Stimulated activated CD8-positive, alpha-beta memory T cell treated with anti-CD3 and anti-CD28 coated beads, Interleukin-12 subunit alpha, Interleukin-12 subunit beta, amount 100 ng/mL, for 1 hour (primary cell): ENCODE results near the gene APC2.

Experiments used
- DNase-seq: peaks from one replicate; pipeline ENCODE4 v3.0.0-alpha.2; 2020; ENCODE audit warnings: low read depth

APC2 gene

DNA sequence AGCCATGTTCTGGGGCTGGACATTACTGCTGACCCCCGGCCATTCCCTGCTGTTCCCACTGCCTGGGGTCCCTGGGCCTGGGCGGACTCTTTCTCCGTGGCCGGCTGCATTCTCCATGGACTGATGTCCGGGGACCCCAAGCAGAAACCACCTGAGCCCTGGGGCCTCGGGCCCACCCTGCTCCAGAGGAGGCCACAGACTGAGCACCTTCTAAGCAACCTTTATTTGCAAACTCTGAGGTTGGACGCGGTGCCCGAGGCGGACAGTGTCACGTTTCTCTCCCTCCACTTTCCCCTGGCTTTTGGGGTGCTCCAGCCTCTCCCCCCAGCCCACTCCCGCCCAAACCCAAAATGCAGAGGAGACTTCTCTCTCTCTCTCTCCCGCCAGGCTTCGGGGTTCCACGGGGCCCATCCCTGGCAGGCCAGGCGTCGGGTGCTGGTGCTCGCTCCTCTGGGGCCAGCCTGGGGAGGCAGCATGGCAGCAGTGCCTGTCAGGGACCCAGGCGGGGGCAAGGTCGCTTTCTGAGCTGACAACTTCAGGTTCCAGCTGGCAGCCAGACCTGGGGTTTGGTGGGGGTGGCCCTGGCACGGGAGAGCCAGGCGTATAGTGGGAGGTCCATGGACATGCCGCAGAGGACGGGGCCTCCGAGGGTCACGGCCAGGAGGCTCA lies 31.4 kb downstream of the APC2 start:
- DNase-seq: no peak

DNA sequence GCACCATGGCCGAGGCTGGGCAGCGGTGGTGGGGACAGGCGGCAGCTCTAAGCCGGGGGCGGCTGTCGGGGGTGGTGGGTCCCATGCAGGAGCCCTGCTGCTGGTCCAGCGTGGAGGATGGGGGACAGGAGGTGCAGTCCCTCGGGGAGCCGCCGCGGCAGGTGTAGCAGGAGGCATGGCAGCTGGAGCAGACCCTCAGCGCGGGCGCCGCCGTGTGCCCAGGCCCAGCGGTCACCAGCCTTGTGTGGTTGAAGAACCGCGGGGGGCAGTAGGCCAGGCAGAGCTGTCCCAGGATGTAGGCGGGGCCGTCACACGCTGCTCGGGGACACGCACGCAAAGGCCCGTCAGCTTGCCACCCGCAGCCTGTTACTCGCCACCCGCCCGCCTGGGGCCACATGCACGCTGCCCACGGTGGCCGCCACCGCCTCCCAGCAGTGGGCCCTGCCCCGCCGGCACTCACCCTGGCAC lies 32.0 kb downstream of the APC2 start:
- DNase-seq: no peak

DNA sequence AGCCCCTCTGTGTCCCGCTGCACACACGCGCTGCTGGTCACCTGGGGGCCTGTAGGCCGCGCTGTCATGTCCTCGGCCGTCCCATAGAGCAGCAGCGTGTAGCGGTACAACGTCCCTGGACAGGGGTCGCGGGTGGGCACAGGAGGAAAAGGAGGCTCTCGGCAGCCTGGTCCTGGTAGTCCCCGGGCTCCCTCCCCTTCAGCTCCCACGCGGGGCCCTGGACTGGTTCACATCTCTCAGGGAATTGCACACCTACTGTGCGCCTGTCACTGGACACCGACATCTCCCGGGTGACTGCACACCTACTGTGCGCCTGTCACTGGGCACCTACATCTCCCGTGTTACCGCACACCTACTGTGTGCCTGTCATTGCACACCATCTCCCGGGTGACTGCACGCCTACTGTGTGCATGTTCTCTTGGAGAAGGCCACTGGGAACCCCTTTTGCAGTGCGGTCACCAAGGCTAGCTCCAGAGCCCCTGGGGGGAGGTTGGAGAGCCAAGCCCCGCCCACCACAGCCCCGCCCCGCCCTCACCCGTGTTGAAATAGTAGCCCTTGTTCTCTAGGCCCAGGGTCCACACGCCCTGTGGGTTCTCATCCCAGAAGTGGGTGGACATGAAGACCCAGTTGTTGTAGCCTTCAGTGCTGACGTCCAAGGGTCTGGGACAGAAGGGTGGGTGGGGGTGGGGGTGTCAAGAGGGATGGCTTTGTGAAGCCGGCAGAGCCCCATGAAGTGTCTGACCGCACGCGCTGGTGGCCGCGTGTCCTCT lies 32.6 kb downstream of the APC2 start:
- no peak for DNase-seq

DNA sequence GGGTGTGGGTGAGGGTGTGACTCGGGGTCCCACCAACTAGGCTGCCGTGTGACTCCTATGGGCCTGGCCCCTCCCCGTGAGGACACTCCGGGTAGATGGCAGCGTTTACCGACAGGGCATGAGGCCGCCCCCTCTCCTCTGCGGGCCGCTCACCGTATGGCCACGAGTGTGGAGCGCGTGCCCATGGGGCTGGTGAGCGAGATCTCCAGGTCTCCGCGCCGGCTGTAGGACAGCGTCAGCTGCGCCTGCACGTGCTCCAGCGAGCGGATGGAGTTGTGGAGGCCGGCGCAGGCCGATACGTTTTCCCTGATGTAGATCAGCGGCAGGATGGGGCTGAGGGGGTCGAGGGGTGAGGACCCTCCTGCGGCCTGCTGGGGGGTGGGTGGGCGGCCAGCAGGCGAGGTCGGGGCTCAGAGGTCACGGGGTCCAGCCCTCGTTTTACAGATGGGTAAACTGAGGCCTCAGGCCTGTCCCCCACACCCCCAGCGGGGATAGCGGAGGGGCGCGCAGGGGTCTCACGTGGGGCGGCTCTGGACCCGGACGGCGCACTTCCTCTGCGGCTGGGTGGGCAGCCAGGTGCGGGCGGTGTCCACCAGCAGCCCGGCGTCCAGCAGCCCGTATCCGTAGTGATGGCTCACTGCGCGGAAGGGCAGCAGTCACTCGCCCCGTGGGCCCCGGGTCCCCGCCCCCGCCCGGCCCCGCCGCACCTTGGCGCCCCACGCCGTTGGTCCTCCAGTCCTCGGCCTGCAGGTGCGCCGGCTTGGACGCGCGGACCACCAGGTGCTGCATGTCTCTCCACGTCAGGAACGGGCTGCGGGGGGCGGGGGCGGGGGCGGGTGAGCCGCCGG lies 33.4 kb downstream of the APC2 start:
- DNase-seq: no peak

DNA sequence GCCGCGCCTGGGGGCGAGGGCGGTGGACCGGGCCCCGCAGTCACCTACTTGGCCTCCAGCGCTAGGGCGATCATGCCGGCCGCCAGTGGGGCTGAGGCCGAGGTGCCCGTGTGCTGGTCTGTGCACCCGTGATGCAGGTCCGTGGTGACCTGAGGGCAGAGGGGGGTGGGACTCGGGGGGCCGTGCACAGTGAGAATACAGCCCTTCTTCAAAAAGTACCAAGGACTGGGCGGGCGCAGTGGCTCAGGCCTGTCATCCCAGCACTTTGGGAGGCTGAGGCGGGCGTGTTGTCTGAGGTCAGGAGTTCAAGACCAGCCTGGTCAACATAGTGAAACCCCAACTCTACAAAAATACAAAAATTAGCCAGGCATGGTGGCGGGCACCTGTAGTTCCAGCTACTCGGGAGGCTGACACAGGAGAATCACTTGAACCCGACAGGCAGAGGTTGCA lies 34.1 kb downstream of the APC2 start:
- no peak for DNase-seq

DNA sequence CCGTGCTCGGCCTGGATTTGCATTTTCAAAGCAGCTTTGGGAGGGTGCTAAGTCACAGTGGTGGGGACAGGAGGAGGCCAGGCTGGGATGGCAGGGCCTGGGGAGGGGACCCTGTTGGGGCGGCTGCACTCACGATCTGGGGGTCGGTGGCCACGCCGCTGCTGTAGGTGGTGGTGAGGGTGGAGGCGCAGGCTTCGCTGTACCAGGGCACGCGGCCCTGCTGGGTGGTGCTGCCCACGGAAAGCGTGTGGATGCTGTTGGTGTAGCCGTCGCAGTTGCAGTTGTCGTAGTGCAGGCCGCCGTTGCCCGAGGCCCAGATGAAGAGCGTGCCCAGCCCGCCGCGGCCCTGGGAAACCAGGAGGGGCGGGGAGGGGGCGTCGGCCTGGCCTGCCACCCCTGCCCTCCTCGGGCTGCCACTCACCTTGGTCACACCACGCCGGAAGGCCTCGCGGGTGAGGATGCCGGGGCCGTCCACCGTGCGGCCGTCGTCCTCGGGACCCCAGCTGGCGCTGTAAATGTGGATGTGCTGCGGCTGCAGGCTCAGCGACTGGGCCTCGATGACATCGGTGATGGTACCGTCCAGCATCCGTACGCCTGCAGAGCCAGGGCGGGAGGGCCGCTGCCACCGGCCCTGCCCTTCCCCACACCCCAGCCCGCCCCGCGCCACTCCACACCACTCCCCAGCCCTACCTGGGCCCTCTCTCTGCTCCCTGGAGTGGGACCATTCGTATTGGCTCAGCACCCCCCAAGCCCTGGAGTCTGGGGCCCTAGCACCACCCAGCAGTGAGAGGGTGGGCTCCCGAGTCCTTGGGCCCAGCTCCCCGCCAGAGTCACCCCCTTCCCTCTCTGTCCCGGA lies 37.0 kb downstream of the APC2 start:
- DNase-seq: no peak

DNA sequence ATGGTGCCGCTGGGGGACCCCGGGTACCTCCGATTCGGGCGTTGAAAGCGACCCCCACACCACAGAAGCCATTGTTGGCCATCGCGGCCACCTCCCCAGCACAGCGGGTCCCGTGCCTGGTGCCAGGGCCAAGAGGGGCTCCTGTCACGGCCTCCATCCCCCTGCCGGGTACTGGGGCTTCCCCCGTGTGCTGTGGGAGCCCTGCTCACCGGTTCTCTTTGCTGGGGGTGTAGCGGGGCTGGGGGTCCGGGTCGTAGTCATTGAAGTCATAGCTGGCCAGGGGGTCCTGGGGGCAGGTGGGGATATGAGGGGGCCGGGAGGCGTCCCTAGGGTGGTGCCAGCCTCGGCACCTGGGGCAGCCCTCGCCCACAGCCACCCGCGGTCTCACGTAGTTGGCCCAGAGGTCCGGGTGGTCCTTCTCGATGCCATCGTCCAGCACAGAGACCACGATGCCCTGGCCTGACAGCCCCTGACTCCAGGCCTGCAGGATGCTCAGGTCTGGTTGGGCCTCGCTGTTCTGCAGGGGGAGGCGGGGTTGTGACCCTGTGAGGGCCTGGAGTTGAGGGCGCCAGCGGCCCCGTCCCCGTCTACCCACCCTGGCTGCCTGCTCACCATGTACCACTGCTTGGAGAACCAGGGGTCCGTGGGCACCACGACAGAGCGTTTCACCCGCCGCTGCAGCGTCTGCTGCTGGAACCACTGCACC lies 37.8 kb downstream of the APC2 start:
- DNase-seq: no peak

DNA sequence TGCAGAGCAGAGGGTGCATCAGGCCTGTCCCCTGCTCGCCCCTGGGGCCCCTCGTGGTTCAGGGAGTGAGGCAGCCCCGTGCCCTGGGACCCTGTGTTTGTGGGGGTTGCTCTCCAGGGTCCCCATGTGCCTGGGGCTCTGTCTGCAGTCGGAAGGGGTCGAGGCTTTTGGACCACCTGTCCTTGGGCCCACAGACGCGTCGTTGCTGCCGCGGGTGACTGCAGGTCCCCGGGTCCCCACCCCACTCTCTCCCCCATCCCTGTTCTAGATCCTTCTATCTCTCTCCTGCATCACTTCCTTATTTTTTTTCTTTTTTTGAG lies 38.3 kb downstream of the APC2 start:
- no peak for DNase-seq

DNA sequence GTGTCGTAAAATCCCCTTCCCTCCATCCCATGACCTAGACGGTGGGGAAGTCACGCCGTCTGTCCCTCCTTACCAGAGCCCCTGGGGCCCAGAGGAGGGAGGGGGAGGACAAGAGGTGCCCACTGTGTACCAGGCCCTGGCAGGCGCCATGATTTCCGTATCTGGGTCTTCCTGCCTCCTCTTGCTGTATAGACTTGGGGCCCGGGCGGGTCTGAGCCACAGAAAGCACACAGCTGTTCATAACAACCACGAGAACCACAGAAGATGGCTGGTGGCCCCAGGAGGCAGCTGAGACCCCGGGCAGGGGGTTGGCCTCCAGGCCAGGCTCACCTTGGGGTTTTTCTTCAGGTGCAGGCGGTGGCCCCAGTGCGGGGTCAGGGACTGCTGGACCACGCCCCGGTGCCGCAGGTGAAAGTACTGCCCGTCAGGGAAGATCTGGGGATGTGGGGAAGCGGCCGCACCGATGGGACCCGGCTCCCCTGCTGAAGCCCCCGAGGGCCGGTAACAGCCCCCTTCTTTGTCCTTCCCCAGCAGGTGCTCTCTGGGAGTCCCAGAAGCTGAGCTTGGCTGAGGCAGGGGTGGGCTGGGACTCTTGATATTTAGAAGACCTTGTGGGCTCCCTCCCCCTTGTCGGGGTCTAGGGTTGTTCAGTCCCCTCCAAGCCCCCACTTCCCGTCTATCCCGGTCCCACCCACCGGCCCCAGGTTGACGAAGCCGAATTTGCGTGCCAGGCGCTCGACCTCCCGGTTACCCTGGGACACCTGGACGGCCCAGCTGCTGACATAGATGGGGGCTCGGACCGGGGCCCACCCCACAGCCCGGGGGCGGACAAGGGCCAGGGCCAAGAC lies 39.8 kb downstream of the APC2 start:
- DNase-seq: no peak

DNA sequence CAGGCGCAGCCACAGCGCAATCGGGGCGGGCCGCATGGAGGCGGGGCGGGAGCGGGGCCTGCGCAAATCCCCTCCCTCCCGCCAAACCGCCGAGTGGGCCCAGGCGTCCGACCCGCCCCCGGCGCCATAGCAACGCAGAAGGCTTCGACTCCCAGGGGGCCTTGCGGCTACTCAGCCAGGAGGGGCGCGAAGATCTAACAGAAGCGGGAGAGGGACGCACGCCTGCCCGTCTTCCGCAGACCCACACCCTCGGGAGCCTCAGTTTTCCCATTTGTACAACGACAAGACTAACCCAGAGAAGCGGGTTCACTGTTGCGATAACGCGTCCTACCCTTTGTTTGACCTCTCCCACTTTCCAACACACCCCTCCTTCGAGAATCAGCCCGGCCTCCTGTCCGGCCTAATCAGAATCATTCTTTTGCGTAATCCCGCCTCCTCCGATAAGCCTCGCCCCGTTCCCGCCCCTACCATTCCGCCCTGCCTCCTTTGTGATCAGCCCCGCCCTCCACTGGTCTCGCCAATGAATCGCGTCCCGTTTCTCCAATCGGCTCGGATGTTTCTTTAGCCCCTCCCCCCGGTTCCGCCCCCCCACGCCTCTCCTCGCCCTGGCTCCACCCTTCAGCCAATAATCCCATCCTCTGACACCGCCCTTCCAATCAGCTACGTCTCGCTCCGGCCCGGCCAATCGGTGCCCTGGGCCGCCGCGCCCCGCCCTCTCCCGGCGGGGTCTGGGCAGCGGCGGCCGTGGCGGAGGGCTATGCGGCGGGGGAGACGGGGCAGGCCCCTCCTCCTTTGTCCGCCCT lies 40.6 kb downstream of the APC2 start, which contains the start of gene PCSK4:
Gene PCSK4 (minus strand): TSS at position 40 of the 803 bp plus-strand sequence. CDS start 4 bp downstream, at position 36.
- DNase-seq: peak; percentile 97

DNA sequence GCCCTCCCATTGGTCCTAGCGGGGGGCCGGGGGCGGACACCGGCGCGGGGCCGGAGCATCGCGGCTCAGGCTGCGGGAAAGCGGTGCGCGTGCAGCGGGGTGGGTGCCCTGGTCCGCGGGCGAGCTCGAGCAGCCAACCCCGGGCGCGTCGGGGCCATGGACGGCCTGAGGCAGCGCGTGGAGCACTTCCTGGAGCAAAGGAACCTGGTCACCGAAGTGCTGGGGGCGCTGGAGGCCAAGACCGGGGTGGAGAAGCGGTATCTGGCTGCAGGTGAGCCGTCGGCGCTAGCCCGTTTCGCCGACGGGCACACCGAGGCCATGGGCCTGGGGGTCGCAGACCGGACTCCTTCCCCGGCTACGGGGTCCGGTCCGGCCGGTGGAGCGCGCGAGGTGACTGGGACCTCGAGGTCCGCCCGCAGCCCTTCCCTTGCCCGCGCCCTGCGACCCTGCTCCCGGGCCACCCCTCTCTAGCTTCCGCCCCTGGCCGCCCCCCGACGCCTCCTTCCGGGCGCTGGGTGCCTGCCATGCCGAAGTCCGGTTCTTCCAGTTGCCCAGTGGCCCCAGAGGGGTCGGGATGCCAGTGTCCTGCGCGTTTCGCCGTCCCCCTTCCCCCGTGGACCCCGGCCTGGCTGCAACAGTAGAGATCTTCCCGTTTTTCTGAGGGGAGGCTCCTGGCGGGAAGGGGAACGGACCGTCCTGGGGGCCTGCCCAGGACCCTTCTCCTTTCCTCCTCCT lies 41.4 kb downstream of the APC2 start, which contains the start of gene REEP6:
Gene REEP6 (plus strand): TSS at position 68 of the 735 bp plus-strand sequence. CDS start 89 bp downstream, at position 157.
- DNase-seq: no peak

DNA sequence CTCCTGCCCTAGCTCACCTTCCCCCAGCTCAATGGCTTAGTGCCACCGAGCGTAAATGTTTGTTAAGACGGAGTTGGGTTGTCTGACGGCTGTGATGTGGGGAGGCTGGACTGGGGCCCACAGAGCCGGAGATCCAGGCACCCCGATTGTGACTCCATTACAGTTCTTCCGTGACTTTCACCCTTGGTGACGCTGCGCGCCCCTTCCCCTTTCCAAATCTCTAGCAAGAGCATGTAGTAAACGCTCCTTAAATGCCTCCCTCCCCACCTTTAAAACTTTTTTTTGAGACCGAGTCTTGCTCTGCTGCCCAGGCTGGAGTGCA lies 41.9 kb downstream of the APC2 start:
- DNase-seq: no peak

DNA sequence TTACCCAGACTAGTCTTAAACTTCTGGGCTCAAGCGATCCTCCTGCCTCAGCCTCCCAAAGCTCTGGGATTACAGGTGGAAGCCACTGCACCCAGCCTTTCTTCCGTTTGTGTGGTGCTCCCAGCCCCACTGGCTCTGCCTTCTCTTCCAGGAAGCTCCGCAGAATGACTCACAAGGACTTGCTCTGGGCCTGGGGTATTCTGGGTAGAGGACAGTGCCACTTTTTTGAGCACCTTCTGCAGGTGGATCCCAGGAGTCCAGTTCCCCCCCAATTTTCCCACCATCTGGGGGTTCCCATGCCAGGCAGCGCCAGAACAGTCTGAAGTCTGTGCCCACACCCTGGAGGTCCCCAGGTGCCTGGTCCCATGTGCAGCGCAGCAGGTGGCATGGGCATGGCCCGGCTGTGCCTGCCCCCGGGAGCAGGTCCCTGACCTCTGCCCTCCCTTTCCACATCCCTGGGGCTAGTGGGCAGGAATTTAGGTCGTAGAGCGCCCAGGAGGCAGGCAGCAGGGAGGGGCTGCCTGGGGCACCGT lies 42.6 kb downstream of the APC2 start:
- DNase-seq: no peak

DNA sequence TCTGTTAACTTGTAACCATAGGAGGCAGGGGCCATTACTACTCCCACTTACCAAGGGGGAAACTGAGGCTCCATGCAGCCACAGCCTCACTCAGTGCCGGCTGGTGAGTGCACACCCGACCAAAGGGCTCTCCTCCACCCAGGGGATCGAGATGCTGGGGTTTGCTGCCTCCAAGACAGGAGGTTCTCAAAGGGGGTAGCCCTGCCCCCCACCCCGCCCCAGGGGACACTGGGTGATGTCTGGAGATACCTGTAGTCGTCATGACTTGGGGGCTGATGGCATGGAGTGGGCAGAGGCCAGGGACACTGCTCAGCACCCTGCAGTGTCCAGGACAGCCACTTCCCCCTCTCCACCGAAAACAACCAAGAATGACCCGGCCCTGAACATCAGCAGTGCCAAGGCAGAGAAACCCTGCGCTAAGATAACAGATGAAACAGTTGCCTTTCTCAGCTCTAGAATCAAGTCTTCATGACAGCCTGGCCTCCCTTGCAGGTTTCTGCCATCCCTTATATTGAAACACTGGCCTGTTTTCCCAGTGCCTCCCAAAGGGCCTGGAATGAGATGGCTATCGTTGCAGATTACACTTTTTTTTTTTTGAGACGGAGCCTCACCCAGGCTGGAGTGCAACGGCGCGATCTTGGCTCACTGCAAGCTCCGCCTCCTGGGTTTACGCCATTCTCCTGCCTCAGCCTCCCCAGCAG lies 44.3 kb downstream of the APC2 start:
- DNase-seq: no peak

DNA sequence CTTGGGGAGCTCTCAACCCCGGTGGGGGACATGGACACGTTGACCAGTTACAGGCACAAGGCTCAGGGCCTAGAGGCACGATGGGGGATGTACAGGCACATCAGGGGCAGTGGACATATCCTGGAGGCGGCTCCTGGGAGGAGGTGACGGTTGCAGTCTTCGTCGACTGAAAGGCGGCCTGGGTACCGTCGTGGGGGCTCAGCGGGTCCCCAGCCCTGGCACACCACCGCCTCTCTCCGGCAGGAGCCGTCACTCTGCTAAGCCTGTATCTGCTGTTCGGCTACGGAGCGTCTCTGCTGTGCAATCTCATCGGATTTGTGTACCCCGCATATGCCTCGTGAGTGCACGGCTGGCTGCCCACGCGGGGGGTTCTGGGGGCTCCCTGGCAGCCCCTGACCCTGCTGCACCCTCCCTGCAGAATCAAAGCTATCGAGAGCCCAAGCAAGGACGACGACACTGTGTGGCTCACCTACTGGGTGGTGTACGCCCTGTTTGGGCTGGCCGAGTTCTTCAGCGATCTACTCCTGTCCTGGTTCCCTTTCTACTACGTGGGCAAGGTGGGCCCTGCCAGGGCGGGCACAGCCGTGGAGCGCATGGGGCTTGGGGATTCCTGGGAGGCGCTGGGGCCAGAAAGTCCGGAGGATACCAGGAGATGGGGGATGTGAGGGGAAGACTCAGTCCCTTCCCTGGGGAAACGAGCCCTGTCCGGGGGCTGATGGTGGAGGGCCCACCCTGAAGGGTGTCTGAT lies 45.3 kb downstream of the APC2 start:
- no peak for DNase-seq

DNA sequence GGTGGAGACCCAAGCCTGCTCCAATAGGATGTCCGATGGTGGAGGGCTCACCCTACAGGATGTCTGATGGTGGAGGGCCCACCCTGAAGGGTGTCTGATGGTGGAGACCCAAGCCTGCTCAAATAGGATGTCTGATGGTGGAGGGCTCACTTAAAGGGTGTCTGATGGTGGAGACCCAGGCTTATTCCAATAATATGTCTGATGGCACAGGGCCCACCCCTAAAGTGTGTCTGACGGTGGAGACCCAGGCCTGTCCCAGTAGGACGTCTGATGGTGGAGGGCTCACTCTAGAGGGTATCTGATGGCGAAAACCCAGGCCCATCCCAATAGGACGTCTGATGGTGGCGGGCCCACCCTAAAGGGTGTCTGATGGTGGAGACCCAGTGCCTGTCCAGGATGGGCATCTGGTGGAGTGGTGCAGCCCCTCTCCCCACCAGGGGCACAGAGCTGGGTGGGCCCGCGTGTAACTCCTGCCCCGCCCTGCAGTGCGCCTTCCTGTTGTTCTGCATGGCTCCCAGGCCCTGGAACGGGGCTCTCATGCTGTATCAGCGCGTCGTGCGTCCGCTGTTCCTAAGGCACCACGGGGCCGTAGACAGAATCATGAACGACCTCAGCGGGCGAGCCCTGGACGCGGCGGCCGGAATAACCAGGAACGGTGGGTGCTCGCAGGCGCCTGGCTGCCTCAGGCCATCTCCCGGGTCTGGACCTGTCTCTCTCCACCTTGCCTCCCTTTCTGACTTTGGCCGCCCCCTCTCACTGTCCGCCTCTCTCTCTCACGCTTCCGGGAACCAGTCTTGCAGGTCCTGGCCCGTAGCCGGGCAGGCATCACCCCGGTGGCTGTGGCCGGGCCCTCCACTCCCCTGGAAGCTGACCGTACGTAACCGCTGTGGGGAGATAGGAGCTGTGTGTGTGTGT lies 46.1 kb downstream of the APC2 start:
- DNase-seq: no peak
